ENCODE data around the gene SMYD3. TPM values are rescaled to one million over a fixed set of nuclear protein-coding genes. Genes with fewer than 3 reads are reported as not detected.
A peak's percentile ranks its signal among the peaks of the same experiment; 100 is the strongest.
"Not testable (repeated sequence)": the region's sequence is repeated elsewhere in the genome, so short reads cannot be mapped to it uniquely, and the experiment has no call there.

SMYD3 gene
- total RNA-seq, 1 donor from 2014 or later: 35.4 TPM

- H3K9me3 Mint-ChIP-seq (ENCODE audit: unreplicated experiment): no peaks in the 10 kb centered on the region
- H3K36me3 Mint-ChIP-seq (ENCODE audit: low read depth, unreplicated experiment): no peaks in the 10 kb centered on the region
- DNase-seq (ENCODE audit: low spot score): no peak
- no peaks in the 10 kb centered on the region for H3K4me1 Mint-ChIP-seq (ENCODE audit: unreplicated experiment)
- no peak overlapping the region for H3K27ac Mint-ChIP-seq (ENCODE audit: unreplicated experiment)
- peak; percentile 16 for TF ChIP-seq CTCF (IDR thresholded peaks at IDR 0.05; ENCODE audit: unreplicated experiment)
- H3K27me3 Mint-ChIP-seq (ENCODE audit: unreplicated experiment): no peaks in the 10 kb centered on the region
- H3K4me3 Mint-ChIP-seq (ENCODE audit: unreplicated experiment): no peak overlapping the region
Observed at GRCh38 chr1:245779797-245780755, 727.0 kb downstream of the SMYD3 start.

- Mint-ChIP-seq H3K27ac (ENCODE audit: unreplicated experiment) (no peak overlapping the region), H3K4me1 (ENCODE audit: unreplicated experiment) (no peaks in the 10 kb centered on the region), H3K27me3 (ENCODE audit: unreplicated experiment) (no peaks in the 10 kb centered on the region)
Observed at GRCh38 chr1:245777752-245778151, 729.3 kb downstream of the SMYD3 start.

GRCh38 chr1:245776694-245777332, 730.3 kb downstream of the SMYD3 start:
- no peak for TF ChIP-seq CTCF (IDR thresholded peaks at IDR 0.05; ENCODE audit: unreplicated experiment)
- no peaks in the 10 kb centered on the region for H3K4me1 Mint-ChIP-seq (ENCODE audit: unreplicated experiment)
- H3K27me3 Mint-ChIP-seq (ENCODE audit: unreplicated experiment): no peaks in the 10 kb centered on the region
- H3K36me3 Mint-ChIP-seq (ENCODE audit: low read depth, unreplicated experiment): no peaks in the 10 kb centered on the region
- no peak for DNase-seq (ENCODE audit: low spot score)
- H3K27ac Mint-ChIP-seq (ENCODE audit: unreplicated experiment): no peak overlapping the region
- no peak overlapping the region for H3K4me3 Mint-ChIP-seq (ENCODE audit: unreplicated experiment)
- H3K9me3 Mint-ChIP-seq (ENCODE audit: unreplicated experiment): no peaks in the 10 kb centered on the region

More at GRCh38 chr1:245777752-245778151, 729.3 kb downstream of the SMYD3 start:
- Mint-ChIP-seq H3K36me3 (ENCODE audit: low read depth, unreplicated experiment) (no peaks in the 10 kb centered on the region), H3K4me3 (ENCODE audit: unreplicated experiment) (no peak overlapping the region), H3K9me3 (ENCODE audit: unreplicated experiment) (no peaks in the 10 kb centered on the region)
- DNase-seq (ENCODE audit: low spot score): no peak
- TF ChIP-seq CTCF (IDR thresholded peaks at IDR 0.05; ENCODE audit: unreplicated experiment): no peak

GRCh38 chr1:245776139-245776538, 730.9 kb downstream of the SMYD3 start:
- no peak for TF ChIP-seq CTCF (IDR thresholded peaks at IDR 0.05; ENCODE audit: unreplicated experiment)
- Mint-ChIP-seq H3K36me3 (ENCODE audit: low read depth, unreplicated experiment) (no peaks in the 10 kb centered on the region), H3K9me3 (ENCODE audit: unreplicated experiment) (no peaks in the 10 kb centered on the region), H3K27ac (ENCODE audit: unreplicated experiment) (no peak overlapping the region), H3K27me3 (ENCODE audit: unreplicated experiment) (no peaks in the 10 kb centered on the region), H3K4me1 (ENCODE audit: unreplicated experiment) (no peaks in the 10 kb centered on the region), H3K4me3 (ENCODE audit: unreplicated experiment) (no peak overlapping the region)
- DNase-seq (ENCODE audit: low spot score): no peak

- not testable (repeated sequence) for H3K36me3 Mint-ChIP-seq (ENCODE audit: low read depth, unreplicated experiment); H3K4me3 Mint-ChIP-seq (ENCODE audit: unreplicated experiment); DNase-seq (ENCODE audit: low spot score); H3K27ac Mint-ChIP-seq (ENCODE audit: unreplicated experiment); H3K9me3 Mint-ChIP-seq (ENCODE audit: unreplicated experiment); H3K27me3 Mint-ChIP-seq (ENCODE audit: unreplicated experiment); H3K4me1 Mint-ChIP-seq (ENCODE audit: unreplicated experiment)
Observed at GRCh38 chr1:245774931-245775330, 732.1 kb downstream of the SMYD3 start.

Data from endothelial cell (in vitro differentiated cells).